ENCODE results near the gene KANTR.

KANTR gene, protein sequence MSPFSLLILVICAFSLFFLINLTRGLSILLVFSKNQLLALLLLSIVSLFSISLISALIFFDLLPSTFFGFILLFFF

DNA sequence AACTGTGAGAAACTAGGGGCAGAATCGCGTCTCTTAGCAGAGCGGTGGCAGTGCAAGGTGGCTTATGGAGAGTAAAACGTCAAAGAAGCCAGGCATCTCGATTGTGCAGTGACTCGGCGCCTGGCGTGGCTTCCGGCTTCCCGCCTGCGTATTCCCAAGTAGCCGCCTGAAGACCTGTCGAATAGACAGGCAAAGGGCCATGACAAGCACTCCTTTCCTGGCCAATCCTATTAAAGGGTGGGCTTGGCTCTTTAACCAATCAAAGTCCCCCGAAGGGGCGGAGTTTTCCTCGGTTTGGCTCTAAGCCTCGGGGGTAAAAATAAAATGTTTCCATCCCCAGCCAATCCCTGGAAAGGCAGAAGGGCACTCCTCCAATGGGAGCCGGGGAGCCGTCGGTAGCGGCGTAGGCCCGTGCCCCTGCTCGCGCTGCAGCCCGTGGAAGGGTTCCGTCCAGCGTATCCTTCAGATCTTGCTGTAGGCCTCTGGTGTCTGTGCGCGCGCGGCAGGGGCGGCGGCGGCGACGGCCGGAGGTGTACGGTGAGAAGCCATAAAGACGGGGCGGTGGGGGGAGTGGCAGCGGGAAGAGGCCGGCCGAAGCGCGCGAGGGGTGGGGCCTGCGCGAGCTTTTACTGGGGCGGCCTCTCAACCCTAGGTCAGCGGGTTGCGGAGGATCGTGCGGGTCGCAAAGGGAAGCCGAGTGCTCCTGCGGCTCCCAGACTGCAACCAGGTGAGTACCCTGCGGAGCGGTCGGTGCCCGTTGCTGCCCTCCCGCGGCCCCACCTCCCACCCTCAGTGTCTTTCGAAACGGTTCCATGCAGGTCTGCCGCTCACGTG lies at the start of gene KANTR:
Gene KANTR (plus strand): TSS at position 395 of the 834 bp plus-strand sequence. CDS start 30,131 bp downstream, outside the sequence.
- peak; percentile 89 for TF ChIP-seq USF1 (IDR thresholded peaks at IDR 0.05)
- no peak for TF ChIP-seq CREB1 (IDR thresholded peaks at IDR 0.05; ENCODE audit: low read depth)
- TF ChIP-seq RAD21 (IDR thresholded peaks at IDR 0.05; ENCODE audit: low read depth): no peak
- no peak for TF ChIP-seq TEAD4 (IDR thresholded peaks at IDR 0.05)
- TF ChIP-seq ZBTB7A (IDR thresholded peaks at IDR 0.05; ENCODE audit: low read depth): no peak
- TF ChIP-seq EP300 (IDR thresholded peaks at IDR 0.05; ENCODE audit: borderline replicate concordance): no peak
- peak; percentile 66 for TF ChIP-seq MAX (IDR thresholded peaks at IDR 0.05)
- 0 out of 2 replicates have a peak, but pooled peaks have one; percentile 49 for TF ChIP-seq FOXM1 (IDR thresholded peaks at IDR 0.05; ENCODE audit: borderline replicate concordance, low read depth)
- TF ChIP-seq CEBPB (IDR thresholded peaks at IDR 0.05): no peak
- TF ChIP-seq TCF12 (IDR thresholded peaks at IDR 0.05; ENCODE audit: low read depth): no peak; the same call in 1 of the 2 replicates
- TF ChIP-seq TAF1 (IDR thresholded peaks at IDR 0.05; ENCODE audit: low read depth): peak; percentile 33; the same call in 1 of the 2 replicates

DNA sequence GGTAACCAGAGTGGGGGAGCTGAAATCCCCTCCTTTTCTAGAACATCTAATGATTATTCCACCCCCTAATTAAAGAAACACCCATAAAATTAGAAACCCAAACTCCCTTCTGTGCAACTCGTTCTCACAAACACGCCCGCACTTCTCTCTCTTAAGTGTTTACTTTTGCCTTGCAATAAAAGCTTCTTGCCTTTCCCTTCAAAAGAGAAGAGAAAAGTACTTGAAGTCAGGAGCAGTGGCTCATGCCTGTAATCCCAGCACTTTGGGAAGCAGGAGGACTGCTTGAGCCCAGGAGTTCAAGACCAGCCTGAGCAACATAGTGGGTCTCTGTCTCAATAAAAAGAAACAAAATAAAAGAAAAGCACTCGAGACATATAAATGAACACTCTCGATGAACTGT lies 48.9 kb upstream of the KANTR start:
- TF ChIP-seq FOXM1 (IDR thresholded peaks at IDR 0.05; ENCODE audit: borderline replicate concordance, low read depth): no peak
- TF ChIP-seq CEBPB (IDR thresholded peaks at IDR 0.05): no peak
- TF ChIP-seq ZBTB7A (IDR thresholded peaks at IDR 0.05; ENCODE audit: low read depth): no peak
- TF ChIP-seq TAF1 (IDR thresholded peaks at IDR 0.05; ENCODE audit: low read depth): no peak
- no peak for TF ChIP-seq REST (IDR thresholded peaks at IDR 0.05; ENCODE audit: low read depth)
- no peak for TF ChIP-seq TEAD4 (IDR thresholded peaks at IDR 0.05)
- no peak for TF ChIP-seq USF1 (IDR thresholded peaks at IDR 0.05)
- no peak for TF ChIP-seq EGR1 (IDR thresholded peaks at IDR 0.05)
- no peak for TF ChIP-seq EP300 (IDR thresholded peaks at IDR 0.05; ENCODE audit: borderline replicate concordance)
- TF ChIP-seq CREB1 (IDR thresholded peaks at IDR 0.05; ENCODE audit: low read depth): no peak
- TF ChIP-seq TCF12 (IDR thresholded peaks at IDR 0.05; ENCODE audit: low read depth): no peak
- no peak for TF ChIP-seq YY1 (IDR thresholded peaks at IDR 0.05; ENCODE audit: low read depth)
- no peak for TF ChIP-seq RAD21 (IDR thresholded peaks at IDR 0.05; ENCODE audit: low read depth)
- no peak for TF ChIP-seq MAX (IDR thresholded peaks at IDR 0.05)
- no peak for TF ChIP-seq NFIC (IDR thresholded peaks at IDR 0.05)

DNA sequence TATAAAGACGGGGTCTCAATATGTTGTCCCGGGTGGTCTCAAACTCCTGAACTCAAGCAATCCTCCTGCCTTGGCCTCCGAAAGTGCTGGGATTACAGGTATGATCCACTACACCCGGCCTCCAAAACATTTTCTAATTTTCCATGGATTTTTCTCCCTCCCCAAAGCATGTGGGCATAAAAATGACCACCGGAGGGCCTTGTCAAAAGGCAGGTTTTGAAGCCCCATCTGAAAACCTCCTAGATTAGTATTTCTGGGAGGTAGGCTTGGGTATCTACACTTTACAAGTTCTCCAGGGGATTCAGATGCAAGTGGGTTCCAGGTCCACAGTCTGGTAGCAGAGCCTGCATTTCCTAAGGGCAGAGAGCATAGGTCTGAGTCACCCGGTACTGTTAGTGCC lies 46.7 kb upstream of the KANTR start:
- no peak for TF ChIP-seq REST (IDR thresholded peaks at IDR 0.05; ENCODE audit: low read depth)
- no peak for TF ChIP-seq TAF1 (IDR thresholded peaks at IDR 0.05; ENCODE audit: low read depth)
- no peak for TF ChIP-seq RAD21 (IDR thresholded peaks at IDR 0.05; ENCODE audit: low read depth)
- no peak for TF ChIP-seq EGR1 (IDR thresholded peaks at IDR 0.05)
- no peak for TF ChIP-seq FOXM1 (IDR thresholded peaks at IDR 0.05; ENCODE audit: borderline replicate concordance, low read depth)
- TF ChIP-seq USF1 (IDR thresholded peaks at IDR 0.05): no peak
- no peak for TF ChIP-seq TCF12 (IDR thresholded peaks at IDR 0.05; ENCODE audit: low read depth)

DNA sequence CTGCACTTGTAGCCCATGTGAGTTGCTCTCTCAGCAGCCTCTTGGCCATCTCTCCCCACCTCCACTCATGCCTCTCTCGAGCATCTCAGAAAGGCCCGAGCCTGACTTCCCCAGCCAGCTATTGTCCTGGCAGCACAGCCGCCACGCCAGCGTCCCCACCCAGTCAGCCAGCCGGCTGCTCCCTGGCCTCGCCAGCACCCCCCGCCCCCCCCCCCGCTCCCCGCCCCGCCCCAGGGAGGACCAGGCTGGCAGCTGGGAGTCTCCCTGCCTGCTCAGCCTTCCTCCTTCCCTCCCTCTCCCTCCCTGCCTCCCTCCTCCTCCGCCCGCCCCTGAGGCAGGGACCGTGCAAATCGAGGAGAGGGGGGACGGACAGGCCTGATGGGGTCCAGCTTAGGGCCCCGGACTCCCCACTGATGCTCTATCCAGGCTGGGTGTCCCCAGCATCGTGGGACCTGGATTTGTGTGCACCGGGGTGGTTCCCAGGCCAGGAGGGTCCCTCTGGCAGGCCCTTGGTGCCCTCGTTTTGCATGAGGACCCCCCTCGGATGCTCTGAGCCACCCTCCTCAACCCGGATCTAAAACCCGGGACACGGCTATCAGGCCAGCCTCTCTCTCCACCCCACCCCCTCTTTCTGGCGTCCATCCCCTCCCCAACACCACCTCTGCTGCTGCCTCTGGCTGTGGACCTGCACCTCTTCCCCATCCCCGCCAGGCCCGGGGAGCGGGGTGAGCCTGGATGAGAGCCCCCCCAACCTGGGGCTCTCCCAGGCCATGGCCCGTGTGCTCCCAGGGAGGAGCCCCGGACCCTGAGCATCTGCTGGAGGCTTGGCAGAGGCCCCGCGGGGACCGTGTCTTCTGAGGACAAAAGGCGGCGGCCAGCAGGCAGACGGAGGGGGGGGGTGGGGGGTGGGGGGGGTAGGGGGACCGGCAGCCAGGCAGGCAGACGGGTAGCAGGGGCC lies 45.5 kb upstream of the KANTR start, which contains the start of gene GPR173:
Gene GPR173 (plus strand): TSS at position 621 of the 958 bp plus-strand sequence. CDS start 27,833 bp downstream, outside the sequence.
- no peak for TF ChIP-seq EGR1 (IDR thresholded peaks at IDR 0.05)
- no peak for TF ChIP-seq NFIC (IDR thresholded peaks at IDR 0.05)
- TF ChIP-seq TAF1 (IDR thresholded peaks at IDR 0.05; ENCODE audit: low read depth): no peak
- no peak for TF ChIP-seq FOXM1 (IDR thresholded peaks at IDR 0.05; ENCODE audit: borderline replicate concordance, low read depth)
- no peak for TF ChIP-seq MAX (IDR thresholded peaks at IDR 0.05)
- TF ChIP-seq ZBTB7A (IDR thresholded peaks at IDR 0.05; ENCODE audit: low read depth): no peak
- no peak for TF ChIP-seq TEAD4 (IDR thresholded peaks at IDR 0.05)
- no peak for TF ChIP-seq REST (IDR thresholded peaks at IDR 0.05; ENCODE audit: low read depth)
- TF ChIP-seq RAD21 (IDR thresholded peaks at IDR 0.05; ENCODE audit: low read depth): no peak
- no peak for TF ChIP-seq YY1 (IDR thresholded peaks at IDR 0.05; ENCODE audit: low read depth)
- TF ChIP-seq CEBPB (IDR thresholded peaks at IDR 0.05): no peak
- no peak for TF ChIP-seq TCF12 (IDR thresholded peaks at IDR 0.05; ENCODE audit: low read depth)
- no peak for TF ChIP-seq USF1 (IDR thresholded peaks at IDR 0.05)
- TF ChIP-seq CREB1 (IDR thresholded peaks at IDR 0.05; ENCODE audit: low read depth): no peak
- no peak for TF ChIP-seq EP300 (IDR thresholded peaks at IDR 0.05; ENCODE audit: borderline replicate concordance)

Measured in Ishikawa (cell line).